T-helper 9 cell (primary cell): Measurements from ENCODE around the gene KIF5C.

Source experiments
- DNase-seq: peaks from one replicate; pipeline ENCODE4 v3.0.0-alpha.2; 2020

Gene KIF5C

GRCh38 chr2:148996805-148997204, 121.8 kb downstream of the KIF5C start:
- no peak for DNase-seq

GRCh38 chr2:148998165-148998830, 123.3 kb downstream of the KIF5C start:
- DNase-seq = no peak

- no peak for DNase-seq
Observed at GRCh38 chr2:148998831-148999200, 123.8 kb downstream of the KIF5C start.

- no peak for DNase-seq
Observed at GRCh38 chr2:148999451-148999921, 124.5 kb downstream of the KIF5C start.

- DNase-seq = no peak
Observed at GRCh38 chr2:149000158-149000938, 125.3 kb downstream of the KIF5C start.

- no peak for DNase-seq
Observed at GRCh38 chr2:149001496-149001895, 126.5 kb downstream of the KIF5C start.

GRCh38 chr2:149002378-149002890, 127.4 kb downstream of the KIF5C start:
- DNase-seq = no peak

- DNase-seq = no peak
Observed at GRCh38 chr2:149002891-149003740, 128.1 kb downstream of the KIF5C start.

- DNase-seq = no peak
Observed at GRCh38 chr2:149004836-149005235, 129.8 kb downstream of the KIF5C start.

GRCh38 chr2:149005471-149006077, 130.5 kb downstream of the KIF5C start:
- no peak for DNase-seq

GRCh38 chr2:149006883-149007543, 132.0 kb downstream of the KIF5C start:
- no peak for DNase-seq

GRCh38 chr2:149008381-149008780, 133.4 kb downstream of the KIF5C start:
- DNase-seq = no peak

- DNase-seq = no peak
Observed at GRCh38 chr2:149009576-149010461, 134.8 kb downstream of the KIF5C start.

GRCh38 chr2:149012545-149012944, 137.5 kb downstream of the KIF5C start:
- no peak for DNase-seq

GRCh38 chr2:149015501-149015900, 140.5 kb downstream of the KIF5C start:
- DNase-seq = no peak

GRCh38 chr2:149015926-149016563, 141.0 kb downstream of the KIF5C start:
- no peak for DNase-seq

GRCh38 chr2:149017116-149017985, 142.3 kb downstream of the KIF5C start:
- DNase-seq = peak; percentile 67

- DNase-seq = no peak
Observed at GRCh38 chr2:149018981-149019380, 144.0 kb downstream of the KIF5C start.

GRCh38 chr2:149019768-149020167, 144.7 kb downstream of the KIF5C start:
- no peak for DNase-seq
